IPS DF 6.9 (cell line): ENCODE results near the gene FAM3A.

Source experiments
- DNase-seq: peaks from one replicate; pipeline ENCODE4 v3.0.0-alpha.2; 2013; ENCODE audit warnings: low read depth, low spot score
- H3K27ac ChIP-seq: one replicate; pipeline ENCODE4 v1.5.1; 2013; ENCODE audit warnings: low read length, control low read depth
- H3K27me3 ChIP-seq: 2 replicates; pipeline ENCODE4 v1.6.1; 2013; ENCODE audit warnings: mild to moderate bottlenecking, low read length; ENCODE audit not compliant: control insufficient read depth, insufficient read depth
- H3K36me3 ChIP-seq: 2 replicates; pipeline ENCODE4 v1.6.1; 2013; ENCODE audit warnings: low read length; ENCODE audit not compliant: control insufficient read depth, insufficient read depth
- H3K4me1 ChIP-seq: 2 replicates; pipeline ENCODE4 v1.6.1; 2013; ENCODE audit warnings: low read length; ENCODE audit not compliant: control insufficient read depth, insufficient read depth
- H3K4me3 ChIP-seq: 2 replicates; pipeline ENCODE4 v1.5.1; 2013; ENCODE audit warnings: mild to moderate bottlenecking, low read length
- H3K9me3 ChIP-seq: 2 replicates; pipeline ENCODE4 v1.6.1; 2013; ENCODE audit warnings: low read length, inconsistent platforms; ENCODE audit not compliant: control insufficient read depth, insufficient read depth
- WGBS: extraction: QIAGEN DNeasy Blood & Tissue Kit; methylation state at CpG from one replicate; pipeline ENCODE4 v1.1.7; 2013; ENCODE audit warnings: mixed read lengths, missing lambda C conversion rate; ENCODE audit not compliant: insufficient read length, insufficient coverage; 5-methylcytosine and 5-hydroxymethylcytosine counted together

Gene FAM3A

DNA sequence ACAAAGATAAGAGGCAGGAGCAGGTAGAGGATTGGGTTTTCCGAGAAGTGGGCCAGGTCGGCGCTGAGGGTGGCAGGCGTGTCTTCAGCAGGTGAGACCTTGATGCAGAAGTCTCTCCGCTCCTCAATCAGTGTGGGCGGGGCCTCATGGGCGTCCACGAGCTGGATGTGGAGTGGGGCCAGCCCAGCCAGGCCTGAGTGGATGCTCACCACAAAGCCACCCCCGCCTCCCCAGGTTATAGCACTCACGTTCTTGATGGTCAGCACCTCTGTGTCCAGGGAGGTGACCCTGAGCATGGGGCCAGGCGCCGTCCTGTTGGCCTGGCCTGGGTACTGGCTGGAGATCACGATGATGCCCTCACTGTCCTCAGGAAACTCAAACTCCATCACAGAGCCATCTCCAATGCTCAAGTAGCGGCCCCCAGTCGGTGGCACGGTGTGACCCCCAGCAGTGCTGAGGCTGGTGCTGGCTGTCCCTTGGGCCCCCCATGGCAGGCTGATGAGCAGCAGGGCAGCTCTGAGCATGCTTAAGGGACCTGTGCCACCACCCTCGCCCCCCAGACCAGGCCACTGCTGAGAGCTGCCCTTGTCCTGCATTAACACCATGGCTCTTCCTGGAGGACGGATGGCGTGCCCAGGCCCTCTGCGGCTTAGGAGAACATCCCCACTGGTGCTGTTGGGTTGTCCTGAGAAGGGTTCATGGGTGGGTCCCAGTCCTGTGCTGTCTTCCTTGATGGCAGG lies 27.5 kb downstream of the FAM3A start:
- Histone ChIP-seq H3K9me3 (no peaks in the 10 kb centered on the region), H3K27ac (no peak overlapping the region), H3K4me3 (no peak overlapping the region), H3K36me3 (peaks cover 3% of the 10 kb centered on the region; the same call in 1 of the 2 replicates), H3K4me1 (peaks cover 2% of the 10 kb centered on the region; the same call in 1 of the 2 replicates), H3K27me3 (no peaks in the 10 kb centered on the region)
- no peak for DNase-seq
- WGBS, result no CpG with 5 or more reads among the region's 20 CpGs

DNA sequence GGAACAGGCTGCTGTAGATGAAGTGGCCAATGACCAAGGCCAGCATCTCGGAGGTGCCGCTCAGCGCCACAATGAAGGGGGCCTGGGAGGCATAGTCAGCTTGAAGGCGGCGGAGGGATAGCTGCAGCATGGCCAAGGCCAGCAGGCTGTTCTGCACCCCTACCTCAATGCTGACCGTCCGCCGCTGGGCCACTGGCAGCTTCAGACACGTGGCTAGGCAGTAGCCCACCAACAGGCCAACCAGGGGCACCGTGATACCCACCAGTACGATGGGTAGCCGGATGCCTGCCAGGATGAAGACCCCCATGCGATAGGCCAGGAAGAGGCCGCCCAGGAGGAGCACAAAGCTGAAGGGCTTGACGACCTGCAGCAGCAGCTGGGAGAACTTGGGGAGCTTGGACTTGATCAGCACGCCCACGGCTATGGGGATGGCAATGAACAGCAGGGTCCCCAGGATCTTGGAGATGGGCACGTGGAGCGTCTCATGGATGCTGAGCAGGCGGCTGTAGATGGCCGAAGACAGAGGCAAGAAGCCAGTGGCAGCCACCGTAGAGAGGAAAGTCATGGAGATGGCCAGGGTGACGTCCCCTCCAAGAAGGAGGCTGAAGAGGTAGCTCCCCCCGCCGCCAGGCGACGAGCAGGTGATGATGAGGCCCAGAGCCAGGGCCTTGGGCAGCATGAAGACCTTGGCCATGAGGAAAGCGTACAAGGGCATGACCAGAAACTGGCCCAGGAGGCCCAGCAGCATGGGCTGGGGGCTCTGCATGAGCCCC lies 28.3 kb downstream of the FAM3A start:
- no peak for DNase-seq
- Histone ChIP-seq H3K9me3 (no peaks in the 10 kb centered on the region), H3K27me3 (no peaks in the 10 kb centered on the region), H3K4me1 (peaks cover 2% of the 10 kb centered on the region; the same call in 1 of the 2 replicates), H3K27ac (no peak overlapping the region), H3K36me3 (peaks cover 3% of the 10 kb centered on the region; the same call in 1 of the 2 replicates), H3K4me3 (no peak overlapping the region)
- no CpG with 5 or more reads among the region's 28 CpGs for WGBS

DNA sequence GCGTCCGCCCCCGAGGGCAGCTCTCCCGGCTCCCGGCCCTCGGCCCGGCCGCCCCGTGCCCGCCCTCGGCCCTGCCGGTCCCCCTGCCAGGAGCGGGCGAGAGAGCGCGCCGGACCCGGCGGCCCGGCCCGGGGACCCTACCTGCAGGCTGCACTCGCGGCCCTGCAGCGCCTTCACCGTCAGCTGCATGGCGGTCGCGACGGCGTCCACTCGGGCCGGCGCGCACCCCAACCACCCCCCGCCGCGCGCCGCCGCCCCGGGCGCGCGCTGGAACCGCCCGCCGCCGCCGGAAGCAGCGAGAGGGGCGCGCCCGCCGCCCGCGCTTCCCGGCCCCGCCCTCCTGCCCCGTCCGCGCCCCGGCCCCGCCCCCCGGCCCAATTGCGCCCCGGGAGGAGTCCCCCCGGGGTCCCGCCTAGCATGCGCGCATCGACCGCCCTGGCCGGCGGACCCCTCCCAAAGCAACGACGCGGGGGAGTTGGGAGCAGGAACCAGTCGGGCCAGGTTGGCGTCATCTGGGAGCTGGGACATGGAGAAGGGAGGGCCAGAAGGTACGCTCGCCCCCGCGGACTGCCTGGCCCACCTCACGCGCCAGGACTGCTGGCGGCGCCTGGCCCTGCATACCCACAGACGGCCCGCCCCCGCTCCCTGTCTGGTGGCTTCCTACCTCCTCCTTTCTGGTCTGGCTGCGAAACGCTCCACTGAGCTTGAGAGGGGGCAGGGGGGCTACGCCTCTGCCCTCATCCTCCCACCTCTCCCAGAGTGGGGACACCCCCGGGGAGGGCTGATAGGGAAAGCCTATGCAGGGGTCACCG lies 29.4 kb downstream of the FAM3A start, which contains the start of gene UBL4A:
TSS of gene UBL4A (minus strand) at position 220 of the 812 bp plus-strand sequence. CDS start at position 189, 31 bp downstream.
- WGBS, result no CpG with 5 or more reads among the region's 95 CpGs
- peaks cover 3% of the 10 kb centered on the region; the same call in 1 of the 2 replicates for H3K36me3 ChIP-seq
- no peak within 1 kb of the TSS for H3K27ac ChIP-seq
- no peaks in the 10 kb centered on the region for H3K27me3 ChIP-seq
- H3K4me1 ChIP-seq, result peaks cover 2% of the 10 kb centered on the region; the same call in 1 of the 2 replicates
- no peaks in the 10 kb centered on the region for H3K9me3 ChIP-seq
- H3K4me3 ChIP-seq, result peak within 1 kb of the TSS; percentile 88; the same call in 1 of the 2 replicates
- DNase-seq, result no peak

DNA sequence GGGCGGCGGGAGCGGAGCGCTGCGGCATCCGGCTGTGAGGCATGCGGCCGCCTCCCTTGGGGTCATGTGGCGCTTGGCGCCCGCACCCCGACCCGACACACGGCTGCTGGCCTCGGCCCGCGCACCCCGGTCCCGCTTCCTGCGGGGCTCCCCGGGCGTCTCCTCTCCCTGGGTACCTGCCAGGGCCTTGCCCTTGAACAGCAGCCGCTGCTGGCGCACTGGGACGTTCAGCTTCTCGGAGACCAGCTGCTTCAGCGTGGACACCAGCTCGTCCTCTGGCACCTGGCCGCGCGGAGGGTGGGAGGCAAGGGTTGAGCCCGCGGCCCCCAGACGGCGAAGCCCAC lies 30.0 kb downstream of the FAM3A start:
- Histone ChIP-seq H3K27ac (no peak overlapping the region), H3K36me3 (peaks cover 3% of the 10 kb centered on the region; the same call in 1 of the 2 replicates), H3K27me3 (no peaks in the 10 kb centered on the region), H3K4me1 (peaks cover 2% of the 10 kb centered on the region; the same call in 1 of the 2 replicates), H3K9me3 (no peaks in the 10 kb centered on the region), H3K4me3 (peak overlapping the region; percentile 88; the same call in 1 of the 2 replicates)
- no peak for DNase-seq
- no CpG with 5 or more reads among the region's 35 CpGs for WGBS

DNA sequence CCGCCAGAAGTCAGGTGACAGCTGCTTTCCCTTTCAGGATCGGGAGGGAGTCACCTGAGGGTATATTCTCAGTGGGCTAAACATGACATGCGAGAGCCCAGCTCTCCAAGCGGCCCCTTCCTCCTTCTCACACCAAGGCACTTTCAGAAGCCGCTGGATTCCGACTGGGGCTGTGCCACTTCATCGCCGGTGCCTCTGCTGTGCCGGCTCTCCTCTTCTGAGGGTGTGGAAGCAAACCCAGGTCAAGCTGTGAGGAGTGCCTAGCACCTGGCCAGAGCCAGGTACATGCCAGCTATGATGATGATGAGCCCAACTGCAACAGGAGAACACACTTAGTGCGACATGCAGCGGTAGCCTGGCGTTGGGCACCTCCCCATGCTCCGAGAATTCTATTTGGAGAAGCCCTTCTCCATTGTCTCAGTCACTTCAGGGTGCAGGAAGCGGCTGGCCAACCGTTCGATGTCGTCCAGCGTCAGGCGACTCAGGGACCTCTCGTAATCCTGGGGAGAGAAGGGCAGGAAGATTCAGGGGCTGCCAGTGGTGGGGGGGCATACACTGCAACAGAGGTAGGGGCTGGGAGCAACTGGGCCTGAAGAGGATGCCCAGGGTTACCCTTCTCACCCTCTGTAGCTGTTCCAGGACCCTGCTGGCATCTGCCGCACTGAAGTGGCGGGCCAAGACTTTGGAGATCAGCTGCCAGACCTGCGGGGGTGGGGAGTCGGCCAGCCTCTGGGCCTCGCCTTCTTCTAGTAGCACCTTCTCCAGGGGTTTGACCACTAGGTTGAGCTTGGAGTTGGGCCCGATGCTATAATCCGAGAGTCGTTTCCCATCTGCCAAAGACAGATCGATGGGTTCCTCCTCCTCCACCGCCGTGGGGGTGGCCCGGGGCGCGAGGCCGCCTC lies 30.6 kb downstream of the FAM3A start:
- no peaks in the 10 kb centered on the region for H3K9me3 ChIP-seq
- no peak overlapping the region for H3K27ac ChIP-seq
- DNase-seq, result no peak

DNA sequence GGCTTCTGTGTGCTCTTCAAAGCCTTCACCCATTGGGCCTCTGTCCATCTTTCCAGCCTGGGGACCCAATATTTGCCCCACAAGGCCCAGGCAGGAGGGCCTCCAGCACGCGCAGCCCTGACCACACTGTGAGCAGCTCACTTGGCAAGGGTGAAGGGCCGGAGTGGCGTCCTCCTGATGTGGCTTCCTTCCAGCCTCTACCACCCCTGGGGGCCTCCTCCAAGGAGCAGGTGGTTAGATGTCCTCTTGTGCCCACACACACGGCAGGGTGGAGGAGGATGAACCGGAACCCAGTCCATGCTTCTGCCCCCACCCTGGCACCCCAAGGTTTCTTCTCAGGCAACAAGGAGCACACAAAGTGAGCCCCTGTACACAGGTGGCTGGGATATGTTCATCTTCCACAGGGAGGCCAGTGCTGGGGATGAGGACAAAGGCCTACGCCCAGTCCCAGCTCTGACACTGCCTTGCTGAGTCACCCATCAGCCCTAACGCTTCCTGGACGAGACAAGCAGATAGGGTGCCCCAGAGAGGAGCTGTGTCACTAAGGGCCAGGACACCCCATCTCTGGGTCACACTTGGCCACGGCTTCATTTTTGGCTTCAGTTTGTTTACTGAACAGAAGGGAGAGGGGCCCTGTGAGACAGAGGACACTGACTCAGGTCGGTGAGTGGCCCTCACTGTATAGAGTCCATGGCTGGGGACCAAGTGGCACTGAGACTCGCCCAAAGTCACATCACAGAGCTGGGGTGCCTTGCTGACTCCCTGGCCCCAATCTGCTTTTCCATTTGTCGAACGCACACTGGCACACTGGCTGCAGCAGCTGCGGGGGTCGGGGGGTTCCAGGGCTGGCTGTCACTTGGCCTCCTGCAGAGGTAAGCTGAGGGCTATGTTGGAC lies 31.5 kb downstream of the FAM3A start:
- peaks cover 2% of the 10 kb centered on the region; the same call in 1 of the 2 replicates for H3K4me1 ChIP-seq
- no peaks in the 10 kb centered on the region for H3K9me3 ChIP-seq
- no peak overlapping the region for H3K4me3 ChIP-seq
- no peak overlapping the region for H3K27ac ChIP-seq
- no peak for DNase-seq
- no peaks in the 10 kb centered on the region for H3K27me3 ChIP-seq
- no CpG with 5 or more reads among the region's 16 CpGs for WGBS
- peaks cover 3% of the 10 kb centered on the region; the same call in 1 of the 2 replicates for H3K36me3 ChIP-seq

More for the DNA sequence above, 30.6 kb downstream of the FAM3A start:
- WGBS, result no CpG with 5 or more reads among the region's 35 CpGs
- peaks cover 2% of the 10 kb centered on the region; the same call in 1 of the 2 replicates for H3K4me1 ChIP-seq
- peaks cover 3% of the 10 kb centered on the region; the same call in 1 of the 2 replicates for H3K36me3 ChIP-seq
- no peaks in the 10 kb centered on the region for H3K27me3 ChIP-seq
- H3K4me3 ChIP-seq, result peak overlapping the region; percentile 88; the same call in 1 of the 2 replicates

DNA sequence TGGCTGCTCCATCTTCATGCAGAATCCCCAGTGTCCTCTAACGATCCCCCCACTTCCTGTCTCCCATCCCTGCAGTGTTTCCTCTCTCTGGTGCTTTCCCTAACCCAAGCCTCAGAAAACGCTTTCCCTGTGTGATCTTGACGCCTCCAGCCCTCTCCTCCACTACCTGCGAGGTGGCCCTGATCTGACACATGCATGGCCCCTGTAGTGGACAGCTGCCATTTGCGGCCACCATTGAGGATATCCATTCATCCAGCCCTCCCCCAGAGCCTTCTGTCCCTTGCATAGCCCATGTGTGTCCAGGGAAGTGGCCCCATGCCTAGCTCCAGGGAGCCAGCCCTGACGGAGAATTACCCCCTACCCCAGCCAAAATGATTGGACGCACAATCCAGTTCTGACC lies 32.7 kb downstream of the FAM3A start:
- Histone ChIP-seq H3K36me3 (peaks cover 3% of the 10 kb centered on the region; the same call in 1 of the 2 replicates), H3K4me3 (no peak overlapping the region), H3K9me3 (no peaks in the 10 kb centered on the region), H3K27ac (no peak overlapping the region), H3K27me3 (no peaks in the 10 kb centered on the region), H3K4me1 (peaks cover 2% of the 10 kb centered on the region; the same call in 1 of the 2 replicates)
- no CpG with 5 or more reads among the region's 7 CpGs for WGBS
- no peak for DNase-seq

DNA sequence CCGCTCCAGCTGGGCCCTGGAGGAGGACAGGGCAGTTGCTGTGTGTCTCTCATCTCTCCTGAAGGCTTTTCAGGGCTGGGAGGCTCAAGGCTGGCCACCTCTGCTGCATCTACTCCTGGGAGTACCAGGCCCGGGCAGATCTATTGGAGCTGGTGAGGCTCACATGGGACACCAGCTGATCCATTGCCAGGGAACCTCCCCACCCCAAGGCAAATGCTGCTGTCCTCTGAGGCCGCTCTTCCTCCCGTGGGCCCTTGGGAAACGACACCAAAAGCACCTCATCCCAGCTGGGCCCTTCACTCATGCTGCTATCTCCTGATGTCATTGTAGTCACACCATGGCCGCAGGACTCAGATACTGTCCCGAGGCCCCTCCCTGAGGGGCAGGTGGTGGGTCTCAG lies 33.2 kb downstream of the FAM3A start:
- H3K4me3 ChIP-seq, result no peak overlapping the region
- no CpG with 5 or more reads among the region's 7 CpGs for WGBS
- no peak for DNase-seq
- H3K27ac ChIP-seq, result no peak overlapping the region
- no peaks in the 10 kb centered on the region for H3K9me3 ChIP-seq
- peaks cover 2% of the 10 kb centered on the region; the same call in 1 of the 2 replicates for H3K4me1 ChIP-seq
- no peaks in the 10 kb centered on the region for H3K27me3 ChIP-seq
- H3K36me3 ChIP-seq, result 0 out of 2 replicates have a peak, but pooled peaks cover 3% of the 10 kb centered on the region
